GM19025 (cell line): ENCODE measurements around the gene DHX32.
"Not testable (repeated sequence)": the region's sequence is repeated elsewhere in the genome, so short reads cannot be mapped to it uniquely, and the experiment has no call there.

Source experiments
- ATAC-seq: cut with Tn5 transposase; IDR thresholded peaks from one replicate; pipeline ENCODE4 v1.9.1; 2021; ENCODE audit warnings: mild to moderate bottlenecking, low read depth, moderate library complexity; ENCODE audit not compliant: unreplicated experiment

DHX32 gene

GRCh38 chr10:125881192-125881591 lies at the start of gene DHX32:
TSS of gene DHX32 (minus strand) at chr10:125881292. CDS start at chr10:125880824, 468 bp downstream.
- no peak for ATAC-seq

- no peak for ATAC-seq
Measured at GRCh38 chr10:125929618-125930017, 48.5 kb upstream of the DHX32 start.

GRCh38 chr10:125928928-125929585 lies 48.0 kb upstream of the DHX32 start:
- no peak for ATAC-seq

GRCh38 chr10:125927265-125927664 lies 46.2 kb upstream of the DHX32 start:
- ATAC-seq, result not testable (repeated sequence)

- ATAC-seq, result no peak
Measured at GRCh38 chr10:125926247-125926646, 45.2 kb upstream of the DHX32 start.

- no peak for ATAC-seq
Measured at GRCh38 chr10:125925262-125925834, 44.3 kb upstream of the DHX32 start.

- not testable (repeated sequence) for ATAC-seq
Measured at GRCh38 chr10:125921643-125922306, 40.7 kb upstream of the DHX32 start.

- not testable (repeated sequence) for ATAC-seq
Measured at GRCh38 chr10:125917704-125918361, 36.7 kb upstream of the DHX32 start.

- ATAC-seq, result no peak
Measured at GRCh38 chr10:125916977-125917376, 35.9 kb upstream of the DHX32 start.

GRCh38 chr10:125913277-125913676 lies 32.2 kb upstream of the DHX32 start:
- ATAC-seq, result not testable (repeated sequence)

GRCh38 chr10:125911990-125912389 lies 30.9 kb upstream of the DHX32 start:
- ATAC-seq, result no peak

GRCh38 chr10:125911145-125911544 lies 30.1 kb upstream of the DHX32 start:
- no peak for ATAC-seq

- ATAC-seq, result not testable (repeated sequence)
Measured at GRCh38 chr10:125909491-125909890, 28.4 kb upstream of the DHX32 start.

- not testable (repeated sequence) for ATAC-seq
Measured at GRCh38 chr10:125908813-125909212, 27.7 kb upstream of the DHX32 start.

GRCh38 chr10:125907598-125907997 lies 26.5 kb upstream of the DHX32 start:
- not testable (repeated sequence) for ATAC-seq

GRCh38 chr10:125905069-125905994 lies 24.2 kb upstream of the DHX32 start:
- not testable (repeated sequence) for ATAC-seq

GRCh38 chr10:125903135-125903640 lies 22.1 kb upstream of the DHX32 start:
- ATAC-seq, result not testable (repeated sequence)

- ATAC-seq, result not testable (repeated sequence)
Measured at GRCh38 chr10:125900963-125901362, 19.9 kb upstream of the DHX32 start.

GRCh38 chr10:125897317-125897716 lies 16.2 kb upstream of the DHX32 start:
- not testable (repeated sequence) for ATAC-seq
